Osteocyte (in vitro differentiated cells): ENCODE results near the gene DNM1. TPM values are rescaled to one million over a fixed set of nuclear protein-coding genes. Genes with fewer than 3 reads are reported as not detected.

Experiments
- DNase-seq: peaks from one replicate; pipeline ENCODE4 v3.0.0; 2021; ENCODE audit warnings: mixed read lengths; ENCODE audit not compliant: unreplicated experiment; ENCODE audit errors: extremely low spot score
- H3K27ac Mint-ChIP-seq: one replicate; pipeline ENCODE4 v1.8.0; 2021; ENCODE audit warnings: mild to moderate bottlenecking, mixed read lengths; ENCODE audit not compliant: unreplicated experiment
- H3K27me3 Mint-ChIP-seq: one replicate; pipeline ENCODE4 v1.8.0; 2021; ENCODE audit warnings: mixed read lengths; ENCODE audit not compliant: unreplicated experiment
- H3K36me3 Mint-ChIP-seq: one replicate; pipeline ENCODE4 v1.8.0; 2021; ENCODE audit warnings: mixed read lengths; ENCODE audit not compliant: unreplicated experiment
- H3K4me1 Mint-ChIP-seq: one replicate; pipeline ENCODE4 v1.8.0; 2021; ENCODE audit warnings: mixed read lengths; ENCODE audit not compliant: unreplicated experiment
- H3K4me3 Mint-ChIP-seq: one replicate; pipeline ENCODE4 v1.8.0; 2021; ENCODE audit warnings: mild to moderate bottlenecking, moderate library complexity, mixed read lengths; ENCODE audit not compliant: unreplicated experiment
- H3K9me3 Mint-ChIP-seq: one replicate; pipeline ENCODE4 v1.8.0; 2021; ENCODE audit warnings: mixed read lengths; ENCODE audit not compliant: unreplicated experiment
- total RNA-seq: library from RNA; stranded (reverse); gene quantifications from 2 replicates; pipeline ENCODE4 v1.2.1, GENCODE V29; 2021
- TF ChIP-seq, protein P1 (sequence below): fragments of 200-600 bp; sonication (generic); IDR thresholded peaks from 2 replicates; pipeline ENCODE4 v1.5.0; 2021; ENCODE audit warnings: antibody characterized with exemption, mild to moderate bottlenecking, moderate library complexity

DNM1 gene
- total RNA-seq, 1 donor from 2014 or later: 45.4 TPM

DNA sequence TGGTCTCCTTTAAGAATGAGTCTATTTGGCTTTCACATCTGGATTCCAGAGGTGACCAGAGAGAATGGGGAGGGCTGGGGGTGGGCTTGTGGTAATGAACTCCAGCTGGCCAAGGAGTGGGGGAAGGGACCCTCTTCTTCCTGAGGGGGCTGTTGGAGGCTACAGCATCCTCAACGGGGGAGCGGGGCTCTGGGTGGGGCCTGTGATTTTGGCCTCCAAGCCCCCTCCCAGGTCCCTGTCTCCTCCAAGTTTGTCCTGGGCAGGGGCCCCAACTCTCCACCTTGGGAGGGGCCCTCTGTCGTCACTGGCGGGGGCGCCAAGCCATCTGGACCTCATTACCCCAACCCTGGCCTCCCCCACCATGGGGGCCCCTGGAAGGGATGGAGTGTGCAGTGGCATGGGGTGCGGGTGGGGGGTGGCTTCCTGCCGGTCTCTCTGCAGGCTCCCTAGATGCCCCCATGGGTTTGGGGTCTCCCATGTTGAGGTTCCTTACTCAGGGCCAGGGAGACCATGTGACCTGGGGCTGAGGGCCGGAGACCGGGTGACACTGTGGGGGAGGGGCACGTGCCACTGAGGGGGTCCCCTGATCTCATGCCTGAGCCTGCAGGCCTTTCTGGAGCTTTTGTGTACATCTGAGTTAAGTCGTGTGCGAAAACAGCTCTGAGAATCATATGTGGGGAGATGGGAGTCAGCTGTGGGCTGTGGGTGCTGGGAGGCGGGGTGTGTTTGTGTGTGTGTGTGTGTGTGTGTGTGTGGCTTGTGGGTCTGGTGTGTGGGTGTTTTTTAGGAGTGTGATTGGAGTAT is 40.2 kb downstream of the DNM1 start:
- H3K36me3 Mint-ChIP-seq: no peaks in the 10 kb centered on the region
- peaks cover 38% of the 10 kb centered on the region for H3K4me1 Mint-ChIP-seq
- DNase-seq: no peak
- TF ChIP-seq, protein P1, sequence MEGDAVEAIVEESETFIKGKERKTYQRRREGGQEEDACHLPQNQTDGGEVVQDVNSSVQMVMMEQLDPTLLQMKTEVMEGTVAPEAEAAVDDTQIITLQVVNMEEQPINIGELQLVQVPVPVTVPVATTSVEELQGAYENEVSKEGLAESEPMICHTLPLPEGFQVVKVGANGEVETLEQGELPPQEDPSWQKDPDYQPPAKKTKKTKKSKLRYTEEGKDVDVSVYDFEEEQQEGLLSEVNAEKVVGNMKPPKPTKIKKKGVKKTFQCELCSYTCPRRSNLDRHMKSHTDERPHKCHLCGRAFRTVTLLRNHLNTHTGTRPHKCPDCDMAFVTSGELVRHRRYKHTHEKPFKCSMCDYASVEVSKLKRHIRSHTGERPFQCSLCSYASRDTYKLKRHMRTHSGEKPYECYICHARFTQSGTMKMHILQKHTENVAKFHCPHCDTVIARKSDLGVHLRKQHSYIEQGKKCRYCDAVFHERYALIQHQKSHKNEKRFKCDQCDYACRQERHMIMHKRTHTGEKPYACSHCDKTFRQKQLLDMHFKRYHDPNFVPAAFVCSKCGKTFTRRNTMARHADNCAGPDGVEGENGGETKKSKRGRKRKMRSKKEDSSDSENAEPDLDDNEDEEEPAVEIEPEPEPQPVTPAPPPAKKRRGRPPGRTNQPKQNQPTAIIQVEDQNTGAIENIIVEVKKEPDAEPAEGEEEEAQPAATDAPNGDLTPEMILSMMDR: no peak
- H3K9me3 Mint-ChIP-seq: no peaks in the 10 kb centered on the region
- H3K27ac Mint-ChIP-seq: peak overlapping the region; percentile 81
- no peaks in the 10 kb centered on the region for H3K27me3 Mint-ChIP-seq
- H3K4me3 Mint-ChIP-seq: peak overlapping the region; percentile 69

DNA sequence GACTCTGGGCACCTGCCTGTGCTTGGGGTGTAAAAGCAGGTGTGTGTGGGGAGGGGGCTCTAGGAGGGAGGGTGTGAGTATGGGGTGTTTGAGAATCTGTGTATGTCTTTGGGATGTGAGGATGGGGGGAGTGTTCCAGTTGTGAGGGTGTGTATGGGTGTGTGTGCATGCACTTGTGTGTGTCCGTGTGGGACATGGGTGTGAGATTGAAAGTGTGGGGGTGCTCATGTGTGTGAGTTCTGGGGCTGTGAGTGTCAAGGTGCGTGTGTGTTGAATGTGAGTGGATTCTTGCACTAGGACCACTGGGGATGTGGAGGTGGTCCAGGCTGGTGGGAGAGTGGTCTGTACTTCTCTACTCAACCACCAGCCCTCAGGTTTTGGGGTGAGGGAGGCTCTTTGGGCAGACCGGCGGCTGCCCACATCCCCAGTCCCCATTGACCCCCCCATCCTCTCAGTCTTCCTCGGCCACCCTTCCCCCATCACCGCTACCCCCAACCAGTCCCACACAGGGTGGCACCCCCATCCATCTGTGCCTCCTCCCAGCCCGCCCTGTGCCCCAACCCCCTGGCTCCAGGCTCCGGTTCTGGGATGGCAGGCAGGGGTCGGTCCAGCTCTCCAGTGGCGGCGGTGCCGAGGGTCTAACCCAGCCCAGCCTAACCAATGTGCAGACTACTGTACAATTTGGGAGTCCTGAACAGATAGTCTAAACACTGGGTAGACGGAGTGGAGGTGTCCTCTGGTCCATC is 41.1 kb downstream of the DNM1 start:
- Mint-ChIP-seq H3K4me1 (peaks cover 38% of the 10 kb centered on the region), H3K27ac (peak overlapping the region; percentile 81)

DNA sequence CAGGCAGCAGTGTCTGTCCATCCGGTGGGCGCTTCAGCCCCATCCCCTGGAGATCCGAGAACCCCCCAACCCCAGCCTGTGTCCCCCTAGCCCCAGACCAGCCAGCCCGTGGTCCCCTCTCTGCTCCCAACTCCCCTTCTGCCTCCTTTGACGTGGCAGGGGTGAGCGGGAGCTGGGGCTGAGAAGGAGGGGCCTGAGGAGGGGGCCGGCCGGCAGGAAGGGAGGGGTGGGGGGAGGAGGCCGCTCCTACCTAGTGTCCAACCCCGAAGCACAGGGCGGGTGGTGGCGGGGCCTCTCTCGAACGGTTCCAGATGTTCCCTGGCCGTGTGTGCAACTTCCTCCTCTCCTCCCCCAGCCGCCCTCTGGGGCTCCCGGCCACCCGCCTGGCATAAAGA is 41.7 kb downstream of the DNM1 start:
- Mint-ChIP-seq H3K27ac (peak overlapping the region; percentile 81), H3K4me3 (peak overlapping the region; percentile 69), H3K9me3 (no peaks in the 10 kb centered on the region), H3K27me3 (no peaks in the 10 kb centered on the region), H3K36me3 (peaks cover 4% of the 10 kb centered on the region), H3K4me1 (peaks cover 38% of the 10 kb centered on the region)
- DNase-seq: peak; percentile 93
- TF ChIP-seq, protein P1: no peak

More for the DNA sequence above, 41.1 kb downstream of the DNM1 start:
- Mint-ChIP-seq H3K4me3 (peak overlapping the region; percentile 69), H3K9me3 (no peaks in the 10 kb centered on the region), H3K36me3 (no peaks in the 10 kb centered on the region), H3K27me3 (no peaks in the 10 kb centered on the region)
- TF ChIP-seq, protein P1: no peak
- DNase-seq: no peak

DNA sequence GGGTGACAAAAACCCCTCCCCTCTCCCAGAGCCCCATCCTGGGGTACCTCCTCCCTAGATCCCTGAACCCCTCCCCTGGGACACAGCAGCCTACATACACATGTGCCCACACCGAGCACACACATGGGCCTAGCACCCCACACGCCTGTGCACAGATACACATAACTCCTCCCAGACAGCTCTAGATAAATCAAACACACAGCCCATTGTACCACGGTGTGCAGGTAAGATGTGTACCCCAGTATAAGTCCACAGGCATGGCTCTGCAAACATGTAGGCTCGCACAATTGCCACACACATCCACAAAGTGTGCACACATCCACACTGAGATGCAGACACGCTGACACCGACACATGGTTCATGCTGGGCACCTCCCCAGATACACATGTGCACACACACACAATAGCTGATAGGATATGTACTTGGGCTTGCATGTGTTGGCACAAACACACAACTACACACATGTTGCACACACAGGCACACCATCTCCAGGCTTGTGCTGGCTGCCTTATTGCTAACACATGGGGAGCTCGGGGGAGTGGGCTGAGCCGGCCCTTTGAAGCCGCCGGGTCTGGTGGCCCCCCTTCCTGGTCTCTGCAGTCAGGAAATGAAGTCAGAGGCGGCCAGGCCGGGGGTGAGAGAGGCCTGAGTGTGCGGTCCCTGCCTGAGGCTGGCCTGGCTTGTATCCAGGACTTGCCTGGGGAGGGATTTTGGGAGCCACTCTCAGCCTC is 42.4 kb downstream of the DNM1 start:
- peak overlapping the region; percentile 89 for H3K27ac Mint-ChIP-seq
- no peaks in the 10 kb centered on the region for H3K27me3 Mint-ChIP-seq
- H3K4me3 Mint-ChIP-seq: peak overlapping the region; percentile 60

More for the DNA sequence above, 42.4 kb downstream of the DNM1 start:
- no peaks in the 10 kb centered on the region for H3K9me3 Mint-ChIP-seq
- DNase-seq: no peak
- TF ChIP-seq, protein P1: no peak
- peaks cover 6% of the 10 kb centered on the region for H3K36me3 Mint-ChIP-seq
- peaks cover 38% of the 10 kb centered on the region for H3K4me1 Mint-ChIP-seq
